Lower lobe of right lung (tissue), 2 donors: ENCODE measurements around the gene ZSWIM3. TPM values are rescaled to one million over a fixed set of nuclear protein-coding genes. Genes with fewer than 3 reads are reported as not detected.

Experiments used
- ATAC-seq, 2 donors: fragments of 200-7000 bp; cut with Tn5 transposase; one replicate each; pipeline ENCODE4 v1.9.1; 2020 to 2022; ENCODE audit warnings: mild to moderate bottlenecking in 2 of 2, moderate library complexity in 2 of 2
- DNase-seq: peaks from one replicate; pipeline ENCODE4 v3.0.0-alpha.2; 2020
- H3K27ac ChIP-seq: fragments of 200-600 bp; one replicate; pipeline ENCODE4 v1.8.0; 2022
- H3K27me3 ChIP-seq: fragments of 200-600 bp; one replicate; pipeline ENCODE4 v1.8.0; 2022; ENCODE audit warnings: low read depth
- H3K36me3 ChIP-seq: fragments of 200-600 bp; one replicate; pipeline ENCODE4 v1.8.0; 2022; ENCODE audit warnings: mild to moderate bottlenecking
- H3K4me1 ChIP-seq: fragments of 200-600 bp; one replicate; pipeline ENCODE4 v1.8.0; 2022
- H3K4me3 ChIP-seq: fragments of 200-600 bp; one replicate; pipeline ENCODE4 v1.8.0; 2022; ENCODE audit warnings: mild to moderate bottlenecking
- H3K9me3 ChIP-seq: fragments of 200-600 bp; one replicate; pipeline ENCODE4 v1.8.0; 2022
- intact Hi-C: fragments of 100-400 bp; cut with DNase I; formaldehyde crosslinking; loops from one replicate; pipeline ENCODE4 v1.11.0; 2022
- total RNA-seq: library from RNA; stranded (reverse); fragmentation: NEBNext Ultra II Directional; extraction: Animal tissue kit (Norgen Biotek cat#: 25700); gene quantifications from one replicate; pipeline ENCODE4 v1.2.1, GENCODE V29; 2021
- TF ChIP-seq, protein P1 (sequence below): fragments of 200-600 bp; IDR thresholded peaks from one replicate; pipeline ENCODE4 v1.8.0; 2022; ENCODE audit warnings: antibody characterized with exemption, mild to moderate bottlenecking
- donor health status: DM: no; HTN: yes; CAD: no; lungs with severe emphysema.

The ZSWIM3 gene
- total RNA-seq, 1 donor from 2014 or later = 3.0 TPM

- DNase-seq = no peak
- TF ChIP-seq, protein P1, sequence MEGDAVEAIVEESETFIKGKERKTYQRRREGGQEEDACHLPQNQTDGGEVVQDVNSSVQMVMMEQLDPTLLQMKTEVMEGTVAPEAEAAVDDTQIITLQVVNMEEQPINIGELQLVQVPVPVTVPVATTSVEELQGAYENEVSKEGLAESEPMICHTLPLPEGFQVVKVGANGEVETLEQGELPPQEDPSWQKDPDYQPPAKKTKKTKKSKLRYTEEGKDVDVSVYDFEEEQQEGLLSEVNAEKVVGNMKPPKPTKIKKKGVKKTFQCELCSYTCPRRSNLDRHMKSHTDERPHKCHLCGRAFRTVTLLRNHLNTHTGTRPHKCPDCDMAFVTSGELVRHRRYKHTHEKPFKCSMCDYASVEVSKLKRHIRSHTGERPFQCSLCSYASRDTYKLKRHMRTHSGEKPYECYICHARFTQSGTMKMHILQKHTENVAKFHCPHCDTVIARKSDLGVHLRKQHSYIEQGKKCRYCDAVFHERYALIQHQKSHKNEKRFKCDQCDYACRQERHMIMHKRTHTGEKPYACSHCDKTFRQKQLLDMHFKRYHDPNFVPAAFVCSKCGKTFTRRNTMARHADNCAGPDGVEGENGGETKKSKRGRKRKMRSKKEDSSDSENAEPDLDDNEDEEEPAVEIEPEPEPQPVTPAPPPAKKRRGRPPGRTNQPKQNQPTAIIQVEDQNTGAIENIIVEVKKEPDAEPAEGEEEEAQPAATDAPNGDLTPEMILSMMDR = no peak
- Histone ChIP-seq H3K36me3 (peaks cover 6% of the 10 kb centered on the region), H3K9me3 (no peaks in the 10 kb centered on the region), H3K4me3 (peak overlapping the region; percentile 59), H3K27ac (peak overlapping the region; percentile 22), H3K4me1 (peaks cover 35% of the 10 kb centered on the region), H3K27me3 (peaks cover 4% of the 10 kb centered on the region)
- intact Hi-C loops = no loop called here
- no peak for ATAC-seq
These were observed 52.6 kb downstream of the ZSWIM3 start for GRCh38 chr20:45909817-45910669.

DNA sequence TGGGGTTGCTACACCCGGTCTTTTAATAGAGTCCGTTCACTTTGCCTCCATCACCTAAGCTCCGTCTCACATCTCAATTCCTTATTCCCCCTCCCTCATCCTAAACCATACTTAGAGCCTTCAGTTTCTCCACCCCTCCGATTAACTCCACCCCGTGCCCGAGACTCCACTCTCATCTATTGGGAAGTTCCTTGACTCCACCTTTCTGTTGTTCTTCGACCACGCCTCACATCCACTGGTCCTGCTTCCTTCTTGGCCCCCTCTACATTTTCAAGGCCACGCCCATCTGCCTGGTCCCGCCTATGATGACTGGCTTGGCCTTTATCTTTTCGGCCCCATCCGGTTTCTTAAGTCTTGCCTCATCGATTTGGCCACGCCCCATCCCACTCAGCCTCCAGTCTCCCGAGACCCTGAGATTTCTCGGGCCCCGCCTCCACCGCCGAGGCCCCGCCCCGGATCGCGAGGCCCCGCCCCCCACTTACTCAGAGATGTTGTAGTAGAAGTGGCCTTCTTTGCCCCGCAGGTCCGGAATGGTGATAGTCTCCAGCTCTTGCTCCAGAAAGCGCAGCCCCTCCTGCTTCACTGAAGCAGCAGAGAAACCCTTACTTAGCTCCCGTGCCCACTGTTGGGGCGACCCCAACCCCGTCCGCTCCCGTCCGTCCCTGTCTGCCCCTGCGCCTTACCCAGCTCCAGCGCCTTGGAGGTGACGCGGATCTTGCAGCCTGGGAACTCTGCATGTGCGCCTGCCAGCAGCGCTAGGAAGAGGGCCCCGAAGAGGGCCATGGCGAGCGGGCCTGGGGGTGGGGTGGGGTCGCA, 53.5 kb downstream of the ZSWIM3 start:
- Histone ChIP-seq H3K9me3 (no peaks in the 10 kb centered on the region), H3K27me3 (peaks cover 4% of the 10 kb centered on the region), H3K27ac (peak overlapping the region; percentile 79), H3K36me3 (no peaks in the 10 kb centered on the region), H3K4me3 (peak overlapping the region; percentile 59), H3K4me1 (peaks cover 36% of the 10 kb centered on the region)
- DNase-seq (peak; percentile 97), ATAC-seq (peak; percentile 93 to 94)
- TF ChIP-seq, protein P1 = no peak
- intact Hi-C loops = no loop called here

- intact Hi-C loops = no loop called here
- Histone ChIP-seq H3K4me1 (peaks cover 36% of the 10 kb centered on the region), H3K4me3 (peak within 1 kb of the TSS; percentile 59), H3K36me3 (no peaks in the 10 kb centered on the region), H3K27me3 (peaks cover 4% of the 10 kb centered on the region), H3K9me3 (no peaks in the 10 kb centered on the region), H3K27ac (peak within 1 kb of the TSS; percentile 79)
- DNase-seq (peak; percentile 66), ATAC-seq (peak; percentile 32 to 57)
- TF ChIP-seq, protein P1 = no peak
These were observed 54.3 kb downstream of the ZSWIM3 start, which contains the start of gene PLTP for GRCh38 chr20:45911486-45912343. PLTP (minus strand) TSS chr20:45912155; CDS start chr20:45911452, 703 bp downstream.

- Histone ChIP-seq H3K9me3 (no peaks in the 10 kb centered on the region), H3K4me1 (peaks cover 36% of the 10 kb centered on the region), H3K27ac (peak overlapping the region; percentile 79), H3K36me3 (no peaks in the 10 kb centered on the region), H3K4me3 (peak overlapping the region; percentile 59), H3K27me3 (peaks cover 4% of the 10 kb centered on the region)
- intact Hi-C loops = no loop called here
- DNase-seq (no peak), ATAC-seq (no peak)
- TF ChIP-seq, protein P1 = no peak
These were observed 54.9 kb downstream of the ZSWIM3 start for GRCh38 chr20:45912344-45912682.

DNA sequence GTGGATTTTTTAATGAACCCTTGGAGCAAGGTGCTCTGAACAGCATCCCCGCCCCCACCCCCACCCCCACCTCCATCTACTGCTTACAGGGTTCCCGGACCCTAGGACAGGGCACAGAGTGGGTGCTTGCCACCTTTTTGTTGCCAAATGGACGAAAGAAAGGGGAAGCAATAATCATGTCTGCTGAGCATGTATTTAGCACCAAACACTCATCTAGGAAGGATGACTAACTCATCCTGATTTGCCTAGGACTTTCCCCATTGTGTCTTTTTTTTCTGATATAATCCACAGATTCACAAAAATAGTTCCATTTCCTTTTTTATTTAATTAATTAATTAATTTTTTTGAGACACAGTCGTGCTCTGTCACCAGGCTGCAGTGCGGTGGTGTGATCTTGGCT, 55.7 kb downstream of the ZSWIM3 start:
- TF ChIP-seq, protein P1 = no peak
- Histone ChIP-seq H3K36me3 (no peaks in the 10 kb centered on the region), H3K4me1 (peaks cover 42% of the 10 kb centered on the region), H3K4me3 (no peak overlapping the region), H3K9me3 (no peaks in the 10 kb centered on the region), H3K27me3 (peaks cover 4% of the 10 kb centered on the region), H3K27ac (no peak overlapping the region)
- DNase-seq (no peak), ATAC-seq (no peak)
- intact Hi-C loops = no loop called here
